Epithelial cell of proximal tubule (primary cell): ENCODE measurements around the gene CCDC152. TPM values are rescaled to one million over a fixed set of nuclear protein-coding genes. Genes with fewer than 3 reads are reported as not detected.
A peak's percentile ranks its signal among the peaks of the same experiment; 100 is the strongest.

Source experiments
- DNase-seq: peaks from one replicate; pipeline ENCODE4 v3.0.0-alpha.2; 2011; ENCODE audit warnings: low read depth
- H3K4me3 ChIP-seq: 2 replicates; pipeline ENCODE4 v1.5.1; 2011; ENCODE audit warnings: low read depth, mild to moderate bottlenecking, low read length
- CTCF ChIP-seq: conservative IDR thresholded peaks from 2 replicates; pipeline ENCODE4 v1.5.1; 2012; ENCODE audit warnings: low read depth, mild to moderate bottlenecking, low read length
- total RNA-seq: library from RNA; depleted of rRNA; stranded (reverse); fragments of >200 nt; gene quantifications from 2 replicates; pipeline ENCODE4 v1.2.3, GENCODE V29; 2015

CCDC152 gene
- total RNA-seq, 1 donor from 2014 or later = 2.7 TPM

GRCh38 chr5:42740920-42741319, 15.7 kb upstream of the CCDC152 start:
- H3K4me3 ChIP-seq = no peak overlapping the region
- no peak for TF ChIP-seq CTCF
- no peak for DNase-seq

- no peak for DNase-seq
- peak; percentile 57 for TF ChIP-seq CTCF
- H3K4me3 ChIP-seq = no peak overlapping the region
Observed at GRCh38 chr5:42745426-42745825, 11.2 kb upstream of the CCDC152 start.

- no peak for TF ChIP-seq CTCF
- H3K4me3 ChIP-seq = no peak overlapping the region
- DNase-seq = no peak
Observed at GRCh38 chr5:42745856-42746255, 10.8 kb upstream of the CCDC152 start.

- no peak for DNase-seq
- H3K4me3 ChIP-seq = no peak overlapping the region
Observed at GRCh38 chr5:42749020-42749419, 7.6 kb upstream of the CCDC152 start.

GRCh38 chr5:42750507-42750906, 6.1 kb upstream of the CCDC152 start:
- DNase-seq = no peak
- no peak overlapping the region for H3K4me3 ChIP-seq
- no peak for TF ChIP-seq CTCF

More at GRCh38 chr5:42749020-42749419, 7.6 kb upstream of the CCDC152 start:
- no peak for TF ChIP-seq CTCF

- TF ChIP-seq CTCF = no peak
- DNase-seq = no peak
- no peak overlapping the region for H3K4me3 ChIP-seq
Observed at GRCh38 chr5:42751044-42751443, 5.6 kb upstream of the CCDC152 start.

GRCh38 chr5:42753099-42753498, 3.5 kb upstream of the CCDC152 start:
- H3K4me3 ChIP-seq = no peak overlapping the region
- TF ChIP-seq CTCF = no peak
- DNase-seq = no peak
